Stimulated activated CD4-positive, alpha-beta T cell treated with anti-CD3 and anti-CD28 coated beads, TNF-alpha, amount 100 ng/mL, for 4 hours (primary cell): ENCODE data around the gene CAND1.

ENCODE experiments used
- DNase-seq, 3 experiments: peaks; one replicate each; pipeline ENCODE4 v3.0.0-alpha.2; 2020; ENCODE audit warnings: low read depth in 3 of 3

CAND1 gene

GRCh38 chr12:67268896-67269632, at the start of gene CAND1:
TSS of gene CAND1 (plus strand) at chr12:67269358. CDS start at chr12:67269718, 360 bp downstream.
- DNase-seq: peak; percentile 94 to 96 (median 95)

- no peak for DNase-seq
These were observed 49.1 kb upstream of the CAND1 start for GRCh38 chr12:67220065-67220464.

GRCh38 chr12:67222302-67222701, 46.9 kb upstream of the CAND1 start:
- no peak for DNase-seq

- DNase-seq: no peak
These were observed 45.9 kb upstream of the CAND1 start for GRCh38 chr12:67223225-67223624.

GRCh38 chr12:67237231-67237630, 31.9 kb upstream of the CAND1 start:
- no peak for DNase-seq

- DNase-seq: no peak
These were observed 30.1 kb upstream of the CAND1 start for GRCh38 chr12:67239061-67239460.

GRCh38 chr12:67241482-67241881, 27.7 kb upstream of the CAND1 start:
- DNase-seq: no peak

GRCh38 chr12:67243260-67243659, 25.9 kb upstream of the CAND1 start:
- DNase-seq: no peak

- no peak for DNase-seq
These were observed 23.6 kb upstream of the CAND1 start for GRCh38 chr12:67245571-67245970.

- no peak for DNase-seq
These were observed 18.1 kb upstream of the CAND1 start for GRCh38 chr12:67251012-67251411.

- DNase-seq: no peak
These were observed 14.7 kb upstream of the CAND1 start for GRCh38 chr12:67254372-67255026.

- no peak for DNase-seq
These were observed 12.5 kb upstream of the CAND1 start for GRCh38 chr12:67256649-67257048.

GRCh38 chr12:67263471-67263870, 5.7 kb upstream of the CAND1 start:
- no peak for DNase-seq

GRCh38 chr12:67268335-67268895, 743 bp upstream of the CAND1 start:
- peak; percentile 44 to 79 (median 67) for DNase-seq

GRCh38 chr12:67269633-67270573, 745 bp downstream of the CAND1 start:
- peak; percentile 17 to 38 (median 29) for DNase-seq

- DNase-seq: no peak
These were observed 1.5 kb downstream of the CAND1 start for GRCh38 chr12:67270622-67271021.

- no peak for DNase-seq
These were observed 2.8 kb downstream of the CAND1 start for GRCh38 chr12:67271976-67272375.

- no peak for DNase-seq
These were observed 5.0 kb downstream of the CAND1 start for GRCh38 chr12:67274186-67274585.

GRCh38 chr12:67275380-67275913, 6.3 kb downstream of the CAND1 start:
- no peak for DNase-seq

GRCh38 chr12:67276421-67276820, 7.3 kb downstream of the CAND1 start:
- DNase-seq: no peak

- DNase-seq: no peak
These were observed 10.5 kb downstream of the CAND1 start for GRCh38 chr12:67279637-67280036.

- DNase-seq: no peak
These were observed 10.9 kb downstream of the CAND1 start for GRCh38 chr12:67280088-67280487.
